MM.1S (cell line): ENCODE results near the gene CRPPA.

Source experiments
- CTCF ChIP-seq: fragments of 300-600 bp; sonication (generic); IDR thresholded peaks from 2 replicates; pipeline ENCODE4 v1.5.1; 2016; ENCODE audit warnings: antibody characterized with exemption, low read length, mixed read lengths
- EZH2phosphoT487 ChIP-seq: fragments of 300-600 bp; sonication (generic); IDR thresholded peaks from 2 replicates; pipeline ENCODE4 v1.6.1; 2018; ENCODE audit warnings: antibody characterized with exemption, low read length

- TF ChIP-seq CTCF (no peak), EZH2phosphoT487 (no peak)
These were observed 6.8 kb upstream of the CRPPA start for GRCh38 chr7:16428182-16428581.
